Endometrial microvascular endothelial cells (primary cell): ENCODE results near the gene STAB2. TPM values are rescaled to one million over a fixed set of nuclear protein-coding genes. Genes with fewer than 3 reads are reported as not detected.

Source experiments
- in situ Hi-C: cut with HindIII; loops from 2 replicates; pipeline ENCODE4 v1.10.0; 2017; ENCODE audit warnings: low sequenced_read_pairs, low pct_unique_long_range_greater_than_20kb; ENCODE audit errors: inconsistent ontology term
- total RNA-seq: library from RNA; depleted of rRNA; stranded (reverse); fragments of >200 nt; gene quantifications from one replicate; pipeline ENCODE4 v1.2.3, GENCODE V29; 2015; ENCODE audit errors: inconsistent ontology term

STAB2 gene
- total RNA-seq, 1 donor from 2014 or later = not detected

DNA sequence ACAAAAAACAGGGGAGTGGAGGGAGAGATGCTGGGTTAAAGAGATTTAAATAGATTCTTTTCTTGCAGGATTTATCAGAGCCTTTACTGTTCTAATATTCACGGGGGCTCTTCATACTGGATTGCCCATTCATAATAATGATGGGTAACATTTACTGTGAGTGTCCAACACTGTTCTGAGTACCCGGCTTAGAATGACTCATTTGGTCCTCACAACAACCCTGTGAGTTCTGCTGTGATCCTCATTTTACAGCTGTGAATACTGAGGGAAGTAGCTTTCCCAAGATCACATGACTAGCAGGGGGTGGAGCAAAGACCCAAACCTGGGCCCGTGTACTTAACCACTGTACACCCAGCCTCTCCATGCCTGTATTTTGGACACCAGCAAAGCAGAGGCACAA, 140.6 kb downstream of the STAB2 start:
- in situ Hi-C loops = no loop called here

GRCh38 chr12:103728323-103728722, 141.2 kb downstream of the STAB2 start:
- in situ Hi-C loops = no loop called here

DNA sequence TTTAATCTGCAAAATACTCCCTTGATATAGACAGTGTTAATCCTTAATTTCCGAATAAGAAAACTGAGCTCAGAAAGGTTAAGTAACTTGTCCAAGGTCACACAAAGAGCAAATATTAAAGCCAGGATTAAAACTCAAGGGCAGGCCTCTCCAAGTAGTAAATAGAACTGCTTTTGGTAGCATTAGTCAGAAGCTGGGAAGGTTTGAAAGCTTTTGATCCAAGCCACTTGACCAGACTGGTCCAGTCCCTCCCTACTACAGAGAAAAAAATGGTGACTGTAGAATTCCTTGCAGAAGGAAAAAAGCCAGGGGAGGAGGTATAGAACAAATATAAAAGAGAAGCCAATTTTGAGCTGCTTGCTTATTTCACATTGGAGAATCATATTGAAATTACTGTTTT, 142.4 kb downstream of the STAB2 start:
- in situ Hi-C loops = no loop called here

DNA sequence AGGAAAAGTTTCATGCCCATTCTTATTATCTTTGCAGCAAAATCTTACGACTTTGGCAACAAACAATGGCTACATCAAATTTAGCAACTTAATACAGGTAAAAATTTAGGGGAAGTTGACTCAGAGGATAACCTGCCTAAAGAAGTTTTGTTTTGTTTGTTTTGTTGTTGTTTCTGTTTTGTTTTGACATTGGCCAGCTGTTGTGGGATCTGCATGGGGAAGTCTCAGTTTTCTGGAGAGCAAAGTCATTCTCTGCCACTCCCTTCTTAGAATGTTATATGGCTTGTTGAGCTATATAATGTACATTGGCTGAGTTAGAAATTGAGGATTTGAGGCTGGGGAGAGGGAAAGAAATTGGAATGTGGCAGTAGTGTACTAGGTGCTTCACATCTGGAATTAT, 144.5 kb downstream of the STAB2 start:
- in situ Hi-C loops = no loop called here

- in situ Hi-C loops = no loop called here
These were observed 147.8 kb downstream of the STAB2 start for GRCh38 chr12:103734863-103735262.

GRCh38 chr12:103735291-103735690, 148.2 kb downstream of the STAB2 start:
- in situ Hi-C loops = no loop called here

DNA sequence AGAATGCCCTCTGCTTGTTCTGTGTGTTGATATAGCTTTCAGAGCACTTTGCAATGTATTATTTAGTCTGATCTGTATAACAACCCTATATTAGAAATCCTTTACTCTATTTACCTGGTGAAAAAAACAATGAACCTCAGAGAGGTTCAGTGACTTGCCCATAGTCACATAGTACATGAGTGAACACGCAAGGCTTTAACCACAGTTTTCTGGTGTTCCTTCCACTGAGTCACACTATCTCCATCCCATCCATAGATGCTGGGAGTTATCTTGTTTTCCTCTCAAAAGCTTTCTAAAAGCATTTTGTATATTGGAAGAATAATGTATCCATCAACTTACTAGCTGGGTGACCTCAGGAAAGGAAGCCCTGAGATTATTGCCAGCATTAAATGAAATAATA, 149.5 kb downstream of the STAB2 start:
- in situ Hi-C loops = no loop called here

DNA sequence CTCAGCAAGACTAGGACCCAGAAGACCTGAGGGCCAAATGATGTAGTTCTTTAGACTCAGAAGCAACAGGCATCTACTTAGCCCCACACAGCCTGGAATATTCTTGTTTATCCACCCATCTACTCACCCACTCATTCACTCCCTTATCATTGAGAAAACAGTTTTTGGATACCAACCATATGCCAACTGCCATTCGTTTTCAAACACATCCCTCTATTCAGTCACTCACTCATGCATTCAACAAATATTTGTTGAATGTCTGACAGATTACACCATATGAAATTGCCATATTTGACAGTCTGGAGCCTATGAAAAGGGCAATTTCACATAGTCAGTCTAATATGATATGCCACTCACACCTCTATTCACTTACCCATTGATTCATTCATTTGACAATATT, 150.8 kb downstream of the STAB2 start:
- in situ Hi-C loops = no loop called here

- in situ Hi-C loops = no loop called here
These were observed 155.4 kb downstream of the STAB2 start for GRCh38 chr12:103742349-103742932.

DNA sequence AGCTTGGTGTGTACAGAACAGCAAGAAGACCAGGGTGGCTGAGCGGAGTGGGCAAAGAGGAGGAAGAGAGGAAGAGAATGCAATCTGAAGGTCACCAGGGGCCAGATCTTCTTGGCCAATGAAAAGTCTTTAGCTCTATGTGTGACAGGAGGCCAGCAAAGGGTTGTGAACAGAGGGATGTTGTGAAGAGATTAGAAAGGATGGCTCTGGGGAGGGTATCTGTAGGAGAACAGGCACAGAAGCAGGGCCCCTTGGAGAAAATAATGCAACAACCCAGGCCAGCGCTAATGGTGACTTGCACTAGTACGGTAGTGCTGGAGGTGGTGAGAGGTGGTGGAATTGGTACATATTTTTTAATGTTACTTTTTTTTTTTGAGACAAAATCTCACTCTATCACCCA, 156.7 kb downstream of the STAB2 start:
- in situ Hi-C loops = no loop called here

- in situ Hi-C loops = no loop called here
These were observed 158.9 kb downstream of the STAB2 start for GRCh38 chr12:103745962-103746361.

GRCh38 chr12:103748002-103748401, 160.9 kb downstream of the STAB2 start:
- in situ Hi-C loops = no loop called here

DNA sequence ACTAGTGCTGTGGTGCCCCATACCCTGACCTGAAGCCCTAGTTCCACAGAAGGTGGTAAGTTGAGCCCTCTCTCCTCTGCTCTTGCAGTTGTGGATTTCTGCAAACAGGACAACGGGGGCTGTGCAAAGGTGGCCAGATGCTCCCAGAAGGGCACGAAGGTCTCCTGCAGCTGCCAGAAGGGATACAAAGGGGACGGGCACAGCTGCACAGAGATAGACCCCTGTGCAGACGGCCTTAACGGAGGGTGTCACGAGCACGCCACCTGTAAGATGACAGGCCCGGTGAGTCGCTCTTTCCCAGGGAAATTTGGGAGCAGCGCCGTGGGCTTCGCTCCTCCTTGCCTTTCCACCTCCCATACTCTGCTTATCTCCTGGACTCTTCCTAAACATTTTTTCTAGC, 161.8 kb downstream of the STAB2 start:
- in situ Hi-C loops = no loop called here

DNA sequence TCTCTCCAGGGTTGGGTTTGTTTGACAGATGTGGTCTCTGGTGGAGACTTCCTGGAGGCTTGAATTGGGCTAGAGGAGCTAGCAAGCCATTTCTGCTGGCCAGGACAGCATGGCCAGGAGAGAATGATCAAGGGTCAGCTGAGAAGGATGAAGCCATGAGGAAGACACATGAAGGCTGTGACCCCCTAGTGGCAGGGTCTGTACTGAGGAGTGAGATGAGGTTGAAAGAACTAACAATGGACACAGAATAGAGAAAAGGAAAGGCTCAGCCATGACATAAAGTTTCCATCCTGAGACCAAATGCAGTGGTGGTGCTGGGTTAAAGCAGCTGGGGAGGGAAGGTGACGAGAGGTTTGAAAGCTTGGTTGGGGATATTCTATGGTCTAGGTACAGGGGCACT, 164.1 kb downstream of the STAB2 start:
- in situ Hi-C loops = no loop called here

DNA sequence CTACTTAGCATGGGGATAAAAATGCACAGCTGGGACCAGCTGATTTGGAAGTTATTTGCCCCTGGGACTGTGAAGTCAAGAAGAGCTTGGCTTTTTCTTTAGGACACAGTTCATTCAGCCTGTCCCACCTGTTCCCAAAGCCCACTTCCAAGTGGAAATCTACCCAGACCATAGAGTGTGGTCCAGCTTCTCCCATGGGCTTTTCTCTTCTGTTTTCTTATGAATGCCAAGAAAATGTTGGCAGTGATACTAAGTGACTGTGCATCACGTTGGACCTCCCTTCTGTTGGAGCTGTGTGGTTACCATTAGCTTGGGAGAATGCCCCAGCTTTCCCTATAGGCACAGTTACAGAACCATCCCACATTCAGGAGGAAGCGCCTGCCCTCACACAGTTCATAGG, 164.5 kb downstream of the STAB2 start:
- in situ Hi-C loops = no loop called here

GRCh38 chr12:103755425-103755824, 168.4 kb downstream of the STAB2 start:
- in situ Hi-C loops = no loop called here

- in situ Hi-C loops = no loop called here
These were observed 169.4 kb downstream of the STAB2 start for GRCh38 chr12:103756443-103756842.

- in situ Hi-C loops = no loop called here
These were observed 170.2 kb downstream of the STAB2 start for GRCh38 chr12:103757248-103757647.

- in situ Hi-C loops = no loop called here
These were observed 171.4 kb downstream of the STAB2 start for GRCh38 chr12:103758310-103759089.

GRCh38 chr12:103762473-103762872, 175.4 kb downstream of the STAB2 start:
- in situ Hi-C loops = no loop called here

DNA sequence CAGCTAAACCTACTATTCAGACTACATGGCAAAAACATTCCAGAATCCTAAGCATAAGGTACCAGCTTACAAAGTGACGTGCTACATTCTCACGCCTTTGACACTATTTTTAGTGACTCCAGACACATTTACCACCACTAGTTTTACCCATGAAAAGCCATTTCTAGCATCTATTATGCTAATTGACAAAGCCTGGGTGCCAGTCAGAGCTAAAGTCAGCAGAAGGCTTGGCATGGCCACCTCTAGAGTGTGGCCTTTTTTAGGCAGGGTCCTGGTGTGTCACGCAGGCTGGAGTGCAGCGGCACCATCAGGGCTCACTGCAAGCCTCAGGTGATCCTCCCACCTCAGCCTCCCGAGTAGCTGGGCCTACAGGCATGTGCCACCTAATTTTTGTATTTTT, 178.2 kb downstream of the STAB2 start:
- in situ Hi-C loops = no loop called here
